ENCODE measurements around the gene OR10AD1. TPM values are rescaled to one million over a fixed set of nuclear protein-coding genes. Genes with fewer than 3 reads are reported as not detected.

Gene OR10AD1, protein sequence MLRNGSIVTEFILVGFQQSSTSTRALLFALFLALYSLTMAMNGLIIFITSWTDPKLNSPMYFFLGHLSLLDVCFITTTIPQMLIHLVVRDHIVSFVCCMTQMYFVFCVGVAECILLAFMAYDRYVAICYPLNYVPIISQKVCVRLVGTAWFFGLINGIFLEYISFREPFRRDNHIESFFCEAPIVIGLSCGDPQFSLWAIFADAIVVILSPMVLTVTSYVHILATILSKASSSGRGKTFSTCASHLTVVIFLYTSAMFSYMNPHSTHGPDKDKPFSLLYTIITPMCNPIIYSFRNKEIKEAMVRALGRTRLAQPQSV
- total RNA-seq (2021) (not detected in 2 replicates), Bru-seq, nascent RNA (not detected), BruChase-seq, experiment 1, labeled RNA remaining after a 2-hour chase (not detected), BruChase-seq, experiment 2, labeled RNA remaining after a 6-hour chase (not detected)
- long read RNA-seq, result 0 reads

DNA sequence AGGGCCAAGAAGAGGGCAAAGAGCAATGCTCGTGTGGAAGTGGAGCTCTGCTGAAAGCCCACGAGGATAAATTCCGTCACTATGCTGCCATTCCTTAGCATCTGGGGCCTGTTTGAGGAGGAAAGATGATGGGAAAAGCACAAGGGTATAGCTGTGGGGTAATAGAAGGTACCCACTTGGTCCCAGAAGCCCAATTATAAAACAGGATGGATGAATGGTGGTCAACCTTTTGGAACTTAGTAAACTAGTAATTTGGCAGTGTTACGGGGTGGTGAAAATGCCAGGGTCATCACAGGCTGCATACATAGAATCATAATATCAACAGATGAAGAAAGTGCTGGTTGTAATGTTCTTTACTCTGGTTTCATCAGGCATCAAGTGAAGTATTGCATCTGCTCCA is at the start of gene OR10AD1:
Gene OR10AD1 (minus strand): TSS at position 101 of the 400 bp plus-strand sequence. CDS start 0 bp downstream, at position 101.
- no peak within 1 kb of the TSS for H3K27ac ChIP-seq
- H3K4me3 ChIP-seq, result no peak within 1 kb of the TSS
- no peaks in the 10 kb centered on the region for H3K36me3 ChIP-seq (ENCODE audit: low read depth)
- H3F3A ChIP-seq (ENCODE audit: insufficient read depth, low read depth), result 0 out of 2 replicates have a peak, but pooled peaks cover 4% of the 10 kb centered on the region
- intact Hi-C loops (cut with micrococcal nuclease; ENCODE audit: unreplicated experiment), result no loop called here
- H4K20me1 ChIP-seq (ENCODE audit: insufficient read depth), result no peaks in the 10 kb centered on the region
- no peaks in the 10 kb centered on the region for H3K79me2 ChIP-seq (ENCODE audit: low read depth)
- no peak within 1 kb of the TSS for H3K4me2 ChIP-seq
- no peak for DNase-seq
- no peak within 1 kb of the TSS for H2AFZ ChIP-seq
- H3K9me3 ChIP-seq (ENCODE audit: insufficient read depth, low read depth), result no peaks in the 10 kb centered on the region; the same call in 1 of the 2 replicates
- peaks cover 12% of the 10 kb centered on the region; the same call in 1 of the 2 replicates for H3K4me1 ChIP-seq (replicated peaks; ENCODE audit: insufficient read depth)
- peaks cover 9% of the 10 kb centered on the region for H3K27me3 ChIP-seq (ENCODE audit: insufficient read depth, low read depth)
- no TSS peak for BruUV-seq (replicated peaks)
- H3K9me2 ChIP-seq (ENCODE audit: insufficient read depth), result no peaks in the 10 kb centered on the region
- ChIA-PET POLR2A (ENCODE audit: unreplicated experiment) (no interaction called here), CTCF (no interaction called here)
- TF ChIP-seq, protein P1, sequence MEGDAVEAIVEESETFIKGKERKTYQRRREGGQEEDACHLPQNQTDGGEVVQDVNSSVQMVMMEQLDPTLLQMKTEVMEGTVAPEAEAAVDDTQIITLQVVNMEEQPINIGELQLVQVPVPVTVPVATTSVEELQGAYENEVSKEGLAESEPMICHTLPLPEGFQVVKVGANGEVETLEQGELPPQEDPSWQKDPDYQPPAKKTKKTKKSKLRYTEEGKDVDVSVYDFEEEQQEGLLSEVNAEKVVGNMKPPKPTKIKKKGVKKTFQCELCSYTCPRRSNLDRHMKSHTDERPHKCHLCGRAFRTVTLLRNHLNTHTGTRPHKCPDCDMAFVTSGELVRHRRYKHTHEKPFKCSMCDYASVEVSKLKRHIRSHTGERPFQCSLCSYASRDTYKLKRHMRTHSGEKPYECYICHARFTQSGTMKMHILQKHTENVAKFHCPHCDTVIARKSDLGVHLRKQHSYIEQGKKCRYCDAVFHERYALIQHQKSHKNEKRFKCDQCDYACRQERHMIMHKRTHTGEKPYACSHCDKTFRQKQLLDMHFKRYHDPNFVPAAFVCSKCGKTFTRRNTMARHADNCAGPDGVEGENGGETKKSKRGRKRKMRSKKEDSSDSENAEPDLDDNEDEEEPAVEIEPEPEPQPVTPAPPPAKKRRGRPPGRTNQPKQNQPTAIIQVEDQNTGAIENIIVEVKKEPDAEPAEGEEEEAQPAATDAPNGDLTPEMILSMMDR (conservative IDR thresholded peaks at IDR 0.05), result no peak
- TF ChIP-seq EZH2 (IDR thresholded peaks at IDR 0.05; ENCODE audit: low read depth), result no peak

DNA sequence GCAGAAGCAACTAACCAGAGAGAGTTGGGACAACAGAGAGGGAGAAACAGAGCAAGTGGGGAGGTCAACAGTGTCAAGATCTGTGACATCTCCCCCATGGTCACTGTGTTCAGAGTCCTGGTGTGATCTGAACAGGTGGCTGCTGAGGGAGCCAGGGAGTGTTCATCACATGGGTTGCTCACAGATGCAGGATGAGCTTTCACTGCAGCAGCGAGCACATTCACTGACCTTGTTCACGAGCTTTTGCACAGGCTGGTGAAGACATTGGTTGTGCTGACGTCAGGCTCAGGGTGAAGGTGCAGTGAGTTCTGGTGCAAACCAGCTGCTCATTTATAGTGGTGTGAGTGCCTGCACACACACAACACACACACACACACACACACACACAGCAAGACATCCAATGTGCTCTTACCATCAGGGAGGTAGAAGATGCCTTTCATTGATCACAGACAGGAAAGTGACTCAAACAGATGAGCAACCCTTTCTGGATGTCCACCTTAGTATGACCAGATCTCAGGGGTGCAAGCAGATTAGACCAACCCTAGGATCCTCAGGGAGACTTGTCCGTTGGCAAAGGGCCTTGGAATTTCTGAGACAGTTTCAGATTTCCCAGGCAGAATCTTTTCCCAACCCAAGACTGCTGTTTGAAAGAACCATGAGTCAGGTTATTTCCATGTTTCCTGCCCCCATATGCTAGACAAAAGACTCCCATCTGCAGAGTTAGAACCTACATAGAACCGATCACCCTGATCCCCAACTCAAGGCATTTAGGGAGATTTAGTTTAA is 44.3 kb upstream of the OR10AD1 start:
- DNase-seq, result no peak
- H4K20me1 ChIP-seq (ENCODE audit: insufficient read depth), result 0 out of 2 replicates have a peak, but pooled peaks cover 2% of the 10 kb centered on the region
- H2AFZ ChIP-seq, result no peak overlapping the region
- intact Hi-C loops (cut with micrococcal nuclease; ENCODE audit: unreplicated experiment), result no loop called here
- H3K9me3 ChIP-seq (ENCODE audit: insufficient read depth, low read depth), result no peaks in the 10 kb centered on the region
- H3K79me2 ChIP-seq (ENCODE audit: low read depth), result no peaks in the 10 kb centered on the region
- H3K4me1 ChIP-seq (replicated peaks; ENCODE audit: insufficient read depth), result no peaks in the 10 kb centered on the region
- ChIA-PET POLR2A (ENCODE audit: unreplicated experiment) (no interaction called here), CTCF (no interaction called here)
- TF ChIP-seq, protein P1 (conservative IDR thresholded peaks at IDR 0.05), result no peak
- no peak for TF ChIP-seq EZH2 (IDR thresholded peaks at IDR 0.05; ENCODE audit: low read depth)
- H3K36me3 ChIP-seq (ENCODE audit: low read depth), result no peaks in the 10 kb centered on the region
- no TSS peak for BruUV-seq (replicated peaks)
- no peak overlapping the region for H3K4me2 ChIP-seq
- H3F3A ChIP-seq (ENCODE audit: insufficient read depth, low read depth), result no peaks in the 10 kb centered on the region
- peaks cover 3% of the 10 kb centered on the region; the same call in 1 of the 2 replicates for H3K9me2 ChIP-seq (ENCODE audit: insufficient read depth)
- H3K27me3 ChIP-seq (ENCODE audit: insufficient read depth, low read depth), result peaks cover 19% of the 10 kb centered on the region; the same call in 1 of the 2 replicates
- H3K4me3 ChIP-seq, result no peak overlapping the region
- no peak overlapping the region for H3K27ac ChIP-seq

DNA sequence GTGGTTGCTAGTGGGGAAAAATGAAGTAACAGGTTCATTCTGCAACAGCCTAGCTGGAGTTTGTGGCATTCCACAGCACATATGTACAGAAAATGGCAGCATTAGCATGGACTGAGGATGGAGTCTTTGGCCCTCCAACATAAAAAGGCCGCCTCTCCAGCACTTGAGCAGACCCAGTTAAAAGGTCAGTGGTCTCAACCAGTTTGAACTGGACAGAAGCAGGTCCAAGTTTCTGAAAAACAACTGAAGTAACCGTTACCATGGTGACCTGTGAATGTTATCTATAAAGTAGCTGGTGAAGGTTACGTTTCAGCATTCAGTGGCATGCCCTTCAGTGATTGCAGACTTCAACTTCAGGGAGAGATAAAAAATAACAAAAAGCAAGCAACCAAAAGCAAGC is 34.1 kb upstream of the OR10AD1 start:
- intact Hi-C loops (cut with micrococcal nuclease; ENCODE audit: unreplicated experiment), result no loop called here
- 0 out of 2 replicates have a peak, but pooled peaks cover 3% of the 10 kb centered on the region for H3K9me3 ChIP-seq (ENCODE audit: insufficient read depth, low read depth)
- H3K36me3 ChIP-seq (ENCODE audit: low read depth), result no peaks in the 10 kb centered on the region
- no peaks in the 10 kb centered on the region for H3K4me1 ChIP-seq (replicated peaks; ENCODE audit: insufficient read depth)
- no peak for DNase-seq
- H3K4me2 ChIP-seq, result no peak overlapping the region
- POLR2A ChIA-PET (ENCODE audit: unreplicated experiment), result no interaction called here
- H3K27ac ChIP-seq, result no peak overlapping the region
- H3K9me2 ChIP-seq (ENCODE audit: insufficient read depth), result no peaks in the 10 kb centered on the region
- H2AFZ ChIP-seq, result no peak overlapping the region
- H3K79me2 ChIP-seq (ENCODE audit: low read depth), result no peaks in the 10 kb centered on the region
- no peaks in the 10 kb centered on the region for H4K20me1 ChIP-seq (ENCODE audit: insufficient read depth)
- CTCF ChIA-PET, result no interaction called here
- no peaks in the 10 kb centered on the region for H3F3A ChIP-seq (ENCODE audit: insufficient read depth, low read depth)
- no TSS peak for BruUV-seq (replicated peaks)
- TF ChIP-seq EZH2 (IDR thresholded peaks at IDR 0.05; ENCODE audit: low read depth), result no peak
- TF ChIP-seq, protein P1 (conservative IDR thresholded peaks at IDR 0.05), result no peak
- peaks cover 11% of the 10 kb centered on the region; the same call in 1 of the 2 replicates for H3K27me3 ChIP-seq (ENCODE audit: insufficient read depth, low read depth)
- H3K4me3 ChIP-seq, result no peak overlapping the region

Measured in PC-9 (cell line).